ENCODE measurements around the gene CACNB4. TPM values are rescaled to one million over a fixed set of nuclear protein-coding genes. Genes with fewer than 3 reads are reported as not detected.

Gene CACNB4
- total and polyA plus RNA-seq, 2 of the 4 experiments (the other 2 are of a cell fraction), result 0.12 to 0.36 TPM

DNA sequence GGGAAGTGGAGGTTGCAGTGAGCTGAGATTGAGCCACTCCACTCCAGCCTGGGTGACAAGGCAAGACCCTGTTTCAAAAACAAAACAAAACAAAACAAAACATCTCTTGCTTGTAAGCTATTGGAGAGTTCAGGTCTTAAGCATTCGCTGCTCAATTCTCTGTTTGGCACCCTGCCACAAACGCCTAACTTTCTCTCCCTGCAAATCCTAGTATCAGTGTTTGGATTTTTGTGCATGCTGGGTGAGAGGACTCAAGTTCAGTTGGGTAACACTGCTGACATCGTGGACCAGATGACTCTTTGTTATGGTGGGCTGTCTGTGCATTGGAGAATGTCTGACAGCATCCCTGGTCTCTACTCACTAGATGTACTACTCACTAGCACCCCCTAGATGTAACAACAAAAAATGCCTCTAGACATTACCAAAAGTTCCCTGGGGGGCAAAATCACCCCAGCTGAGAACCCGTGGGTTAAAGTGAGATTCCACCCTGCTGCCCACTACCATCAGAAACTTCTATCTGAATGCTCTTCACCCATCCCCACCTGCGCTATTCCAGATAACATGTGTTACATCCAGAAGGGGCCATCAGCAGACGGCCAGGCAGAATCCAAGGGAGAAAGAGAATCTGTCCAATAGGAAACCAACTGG lies 50.9 kb downstream of the CACNB4 start:
- Histone ChIP-seq H3K56ac (ENCODE audit: extremely low read depth, insufficient read depth, low read length) (no peak overlapping the region), H3K9me1 (ENCODE audit: insufficient read depth, low read length) (no peaks in the 10 kb centered on the region), H3K9ac (ENCODE audit: low read depth, low read length) (no peak overlapping the region), H3K4me1 (ENCODE audit: control insufficient read depth, insufficient read depth, low read length) (no peaks in the 10 kb centered on the region), H3K9me3 (ENCODE audit: control insufficient read depth, insufficient read depth, low read length) (no peaks in the 10 kb centered on the region), H2BK20ac (ENCODE audit: low read depth, low read length) (no peak overlapping the region), H2AK9ac (replicated peaks; ENCODE audit: low read depth, low read length, poor library complexity) (peak overlapping the region; percentile 40), H3K4ac (ENCODE audit: low read depth, low read length) (no peak overlapping the region), H2AK5ac (ENCODE audit: low read depth, low read length) (no peak overlapping the region), H4K91ac (ENCODE audit: insufficient read depth, low read depth, low read length) (no peak overlapping the region), H4K20me1 (ENCODE audit: insufficient read depth, low read length) (no peaks in the 10 kb centered on the region), H2BK5ac (ENCODE audit: low read depth, low read length, poor library complexity, severe bottlenecking) (no peak overlapping the region), H3K27me3 (ENCODE audit: control insufficient read depth, insufficient read depth, low read length) (peaks cover 27% of the 10 kb centered on the region), H3K23ac (ENCODE audit: low read depth, low read length) (no peak overlapping the region), H2BK15ac (ENCODE audit: low read depth, low read length) (no peak overlapping the region), H3K79me1 (ENCODE audit: low read depth in 1 of 2, low read length in 2 of 2) (no peaks in the 10 kb centered on the region), H2AFZ (replicated peaks; ENCODE audit: low read length, poor library complexity) (peak overlapping the region; percentile 17), H4K8ac (ENCODE audit: low read depth in 2 of 2, low read length in 2 of 2) (no peak overlapping the region), H2BK120ac (ENCODE audit: low read depth, low read length) (no peak overlapping the region), H3K18ac (ENCODE audit: low read depth, low read length) (no peak overlapping the region), H3K4me2 (ENCODE audit: low read depth, low read length) (no peak overlapping the region), H3K14ac (replicated peaks; ENCODE audit: low read depth, low read length) (no peak overlapping the region), H4K5ac (ENCODE audit: low read depth, low read length) (no peak overlapping the region), H3K4me3 (ENCODE audit: insufficient read depth, low read depth, low read length) (no peak overlapping the region), H3K27ac (ENCODE audit: insufficient read depth, low read length) (no peak overlapping the region), H3K36me3 (ENCODE audit: control insufficient read depth, insufficient read depth, low read length) (no peaks in the 10 kb centered on the region)
- in situ Hi-C loops (cut with MboI; ENCODE audit: low sequenced_read_pairs) (loop anchor here (10.0 kb wide), 1 partner anchor 117 kb away; no protein-coding TSS in a partner anchor), dilution Hi-C loops (cut with HindIII; ENCODE audit: low sequenced_read_pairs, unreplicated experiment) (no loop called here), intact Hi-C loops (cut with micrococcal nuclease) (no loop called here)
- ATAC-seq (ENCODE audit: low read depth), result no peak
- POLR2A ChIA-PET (ENCODE audit: unreplicated experiment), result no interaction called here
- CTCF ChIA-PET, result no interaction called here
- WGBS, 2 experiments (ENCODE audit: extremely low coverage in 2 of 2, insufficient read length in 1 of 2), result no CpG with 5 or more reads among the region's 6 CpGs
- no peak for TF ChIP-seq RAD21 (IDR thresholded peaks at IDR 0.05; ENCODE audit: low read length)
- no peak for TF ChIP-seq BHLHE40 (IDR thresholded peaks at IDR 0.05; ENCODE audit: low read depth, low read length)
- no peak for TF ChIP-seq SMC3 (IDR thresholded peaks at IDR 0.05; ENCODE audit: low read depth, low read length)
- no peak for TF ChIP-seq CEBPB (IDR thresholded peaks at IDR 0.05; ENCODE audit: low read depth, low read length)
- no peak for TF ChIP-seq FOS (IDR thresholded peaks at IDR 0.05; ENCODE audit: low read depth, low read length)
- no peak for TF ChIP-seq RCOR1 (IDR thresholded peaks at IDR 0.05; ENCODE audit: insufficient replicate concordance, low read length)
- no peak for TF ChIP-seq POLR2A (IDR thresholded peaks at IDR 0.05; ENCODE audit: low read depth, low read length)
- no peak for TF ChIP-seq MAZ (IDR thresholded peaks at IDR 0.05; ENCODE audit: borderline replicate concordance, low read depth, low read length)
- TF ChIP-seq, protein P1, sequence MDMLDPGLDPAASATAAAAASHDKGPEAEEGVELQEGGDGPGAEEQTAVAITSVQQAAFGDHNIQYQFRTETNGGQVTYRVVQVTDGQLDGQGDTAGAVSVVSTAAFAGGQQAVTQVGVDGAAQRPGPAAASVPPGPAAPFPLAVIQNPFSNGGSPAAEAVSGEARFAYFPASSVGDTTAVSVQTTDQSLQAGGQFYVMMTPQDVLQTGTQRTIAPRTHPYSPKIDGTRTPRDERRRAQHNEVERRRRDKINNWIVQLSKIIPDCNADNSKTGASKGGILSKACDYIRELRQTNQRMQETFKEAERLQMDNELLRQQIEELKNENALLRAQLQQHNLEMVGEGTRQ (IDR thresholded peaks at IDR 0.05; ENCODE audit: low read depth, low read length), result no peak
- no peak for TF ChIP-seq RFX5 (IDR thresholded peaks at IDR 0.05; ENCODE audit: low read depth, low read length)
- TF ChIP-seq, protein P2, sequence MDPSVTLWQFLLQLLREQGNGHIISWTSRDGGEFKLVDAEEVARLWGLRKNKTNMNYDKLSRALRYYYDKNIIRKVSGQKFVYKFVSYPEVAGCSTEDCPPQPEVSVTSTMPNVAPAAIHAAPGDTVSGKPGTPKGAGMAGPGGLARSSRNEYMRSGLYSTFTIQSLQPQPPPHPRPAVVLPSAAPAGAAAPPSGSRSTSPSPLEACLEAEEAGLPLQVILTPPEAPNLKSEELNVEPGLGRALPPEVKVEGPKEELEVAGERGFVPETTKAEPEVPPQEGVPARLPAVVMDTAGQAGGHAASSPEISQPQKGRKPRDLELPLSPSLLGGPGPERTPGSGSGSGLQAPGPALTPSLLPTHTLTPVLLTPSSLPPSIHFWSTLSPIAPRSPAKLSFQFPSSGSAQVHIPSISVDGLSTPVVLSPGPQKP (IDR thresholded peaks at IDR 0.05; ENCODE audit: borderline replicate concordance, low read depth, low read length), result no peak
- no peak for TF ChIP-seq MAFK (IDR thresholded peaks at IDR 0.05; ENCODE audit: low read depth, low read length)
- no TSS peak for BruUV-seq (replicated peaks)
- DNase-seq, result no peak
